ENCODE measurements around the gene NPY2R.

The NPY2R gene

DNA sequence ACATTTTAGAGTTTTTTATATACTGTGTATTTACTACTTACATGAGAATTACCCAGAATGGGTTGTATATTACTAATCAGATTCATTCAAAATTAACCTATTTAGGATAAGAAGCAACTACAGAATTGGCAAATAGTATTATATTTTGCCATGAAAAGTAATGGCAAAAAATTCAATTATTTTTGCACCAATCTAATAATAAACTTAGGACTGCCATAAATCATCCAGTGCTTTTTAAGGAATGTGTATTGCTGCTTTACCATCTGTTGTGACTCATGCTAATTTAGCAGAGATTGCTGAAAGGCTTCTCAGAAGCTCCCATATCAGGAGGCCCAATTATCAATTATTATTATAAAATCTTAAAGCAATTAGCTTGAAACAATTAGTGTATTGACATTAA lies 24.0 kb downstream of the NPY2R start:
- Histone ChIP-seq H3K27me3 (ENCODE audit: low read length) (no peaks in the 10 kb centered on the region), H3K4me2 (ENCODE audit: low read depth, low read length, poor library complexity, severe bottlenecking) (no peak overlapping the region), H3F3A (ENCODE audit: insufficient read depth) (no peaks in the 10 kb centered on the region), H3K27ac (ENCODE audit: low read depth, low read length) (no peak overlapping the region), H3K36me3 (ENCODE audit: low read length) (no peaks in the 10 kb centered on the region), H2AFZ (ENCODE audit: low read depth, low read length, severe bottlenecking) (no peak overlapping the region), H3K9ac (ENCODE audit: low read length) (no peak overlapping the region), H4K20me1 (ENCODE audit: low read depth, low read length) (no peaks in the 10 kb centered on the region), H3K9me3 (ENCODE audit: insufficient read depth, low read length) (no peaks in the 10 kb centered on the region), H3K9me2 (replicated peaks; ENCODE audit: insufficient read depth, low read length) (no peaks in the 10 kb centered on the region), H3K4me3 (ENCODE audit: insufficient read depth, low read length, poor library complexity, severe bottlenecking) (no peak overlapping the region), H3K79me2 (ENCODE audit: insufficient read depth, low read length) (no peaks in the 10 kb centered on the region)
- TF ChIP-seq, protein P1, sequence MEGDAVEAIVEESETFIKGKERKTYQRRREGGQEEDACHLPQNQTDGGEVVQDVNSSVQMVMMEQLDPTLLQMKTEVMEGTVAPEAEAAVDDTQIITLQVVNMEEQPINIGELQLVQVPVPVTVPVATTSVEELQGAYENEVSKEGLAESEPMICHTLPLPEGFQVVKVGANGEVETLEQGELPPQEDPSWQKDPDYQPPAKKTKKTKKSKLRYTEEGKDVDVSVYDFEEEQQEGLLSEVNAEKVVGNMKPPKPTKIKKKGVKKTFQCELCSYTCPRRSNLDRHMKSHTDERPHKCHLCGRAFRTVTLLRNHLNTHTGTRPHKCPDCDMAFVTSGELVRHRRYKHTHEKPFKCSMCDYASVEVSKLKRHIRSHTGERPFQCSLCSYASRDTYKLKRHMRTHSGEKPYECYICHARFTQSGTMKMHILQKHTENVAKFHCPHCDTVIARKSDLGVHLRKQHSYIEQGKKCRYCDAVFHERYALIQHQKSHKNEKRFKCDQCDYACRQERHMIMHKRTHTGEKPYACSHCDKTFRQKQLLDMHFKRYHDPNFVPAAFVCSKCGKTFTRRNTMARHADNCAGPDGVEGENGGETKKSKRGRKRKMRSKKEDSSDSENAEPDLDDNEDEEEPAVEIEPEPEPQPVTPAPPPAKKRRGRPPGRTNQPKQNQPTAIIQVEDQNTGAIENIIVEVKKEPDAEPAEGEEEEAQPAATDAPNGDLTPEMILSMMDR (IDR thresholded peaks at IDR 0.05; ENCODE audit: insufficient read depth, low read length, poor library complexity, severe bottlenecking): no peak
- TF ChIP-seq EZH2phosphoT487 (conservative IDR thresholded peaks at IDR 0.05; ENCODE audit: low read length): no peak

GRCh38 chr4:155234206-155234605 lies 25.8 kb downstream of the NPY2R start:
- no peaks in the 10 kb centered on the region for H3K9me3 ChIP-seq (ENCODE audit: insufficient read depth, low read length)
- H3K27me3 ChIP-seq (ENCODE audit: low read length): no peaks in the 10 kb centered on the region
- H3K36me3 ChIP-seq (ENCODE audit: low read length): no peaks in the 10 kb centered on the region
- TF ChIP-seq, protein P1 (IDR thresholded peaks at IDR 0.05; ENCODE audit: insufficient read depth, low read length, poor library complexity, severe bottlenecking): no peak
- TF ChIP-seq EZH2phosphoT487 (conservative IDR thresholded peaks at IDR 0.05; ENCODE audit: low read length): no peak
- H3K27ac ChIP-seq (ENCODE audit: low read depth, low read length): no peak overlapping the region
- no peak overlapping the region for H3K4me3 ChIP-seq (ENCODE audit: insufficient read depth, low read length, poor library complexity, severe bottlenecking)
- H2AFZ ChIP-seq (ENCODE audit: low read depth, low read length, severe bottlenecking): no peak overlapping the region
- H3K9ac ChIP-seq (ENCODE audit: low read length): no peak overlapping the region
- no peak overlapping the region for H3K4me2 ChIP-seq (ENCODE audit: low read depth, low read length, poor library complexity, severe bottlenecking)
- no peaks in the 10 kb centered on the region for H3K79me2 ChIP-seq (ENCODE audit: insufficient read depth, low read length)
- H3K9me2 ChIP-seq (replicated peaks; ENCODE audit: insufficient read depth, low read length): no peaks in the 10 kb centered on the region
- no peaks in the 10 kb centered on the region for H4K20me1 ChIP-seq (ENCODE audit: low read depth, low read length)
- H3F3A ChIP-seq (ENCODE audit: insufficient read depth): no peaks in the 10 kb centered on the region

- H3K27me3 ChIP-seq (ENCODE audit: low read length): no peaks in the 10 kb centered on the region
- no peaks in the 10 kb centered on the region for H3K9me2 ChIP-seq (replicated peaks; ENCODE audit: insufficient read depth, low read length)
- no peaks in the 10 kb centered on the region for H3K36me3 ChIP-seq (ENCODE audit: low read length)
- no peaks in the 10 kb centered on the region for H4K20me1 ChIP-seq (ENCODE audit: low read depth, low read length)
- no peak overlapping the region for H2AFZ ChIP-seq (ENCODE audit: low read depth, low read length, severe bottlenecking)
- no peak overlapping the region for H3K4me3 ChIP-seq (ENCODE audit: insufficient read depth, low read length, poor library complexity, severe bottlenecking)
- H3F3A ChIP-seq (ENCODE audit: insufficient read depth): no peaks in the 10 kb centered on the region
- H3K27ac ChIP-seq (ENCODE audit: low read depth, low read length): no peak overlapping the region
- no peak overlapping the region for H3K4me2 ChIP-seq (ENCODE audit: low read depth, low read length, poor library complexity, severe bottlenecking)
- no peak overlapping the region for H3K9ac ChIP-seq (ENCODE audit: low read length)
- TF ChIP-seq, protein P1 (IDR thresholded peaks at IDR 0.05; ENCODE audit: insufficient read depth, low read length, poor library complexity, severe bottlenecking): no peak
- no peak for TF ChIP-seq EZH2phosphoT487 (conservative IDR thresholded peaks at IDR 0.05; ENCODE audit: low read length)
- H3K79me2 ChIP-seq (ENCODE audit: insufficient read depth, low read length): no peaks in the 10 kb centered on the region
- H3K9me3 ChIP-seq (ENCODE audit: insufficient read depth, low read length): no peaks in the 10 kb centered on the region
Observed at GRCh38 chr4:155237567-155237966, 29.1 kb downstream of the NPY2R start.
